Measurements from ENCODE around the gene GNB1.

GRCh38 chr1:1893291-1893985 is 2.6 kb upstream of the GNB1 start:
- TF ChIP-seq POLR2A (IDR thresholded peaks at IDR 0.05) (no peak), CTCF (IDR thresholded peaks at IDR 0.05) (no peak)
